HG03045 (cell line): Measurements from ENCODE around the gene RFC5.
"Not testable (repeated sequence)": the region's sequence is repeated elsewhere in the genome, so short reads cannot be mapped to it uniquely, and the experiment has no call there.

Experiments
- ATAC-seq: cut with Tn5 transposase; IDR thresholded peaks from one replicate; pipeline ENCODE4 v1.9.1; 2021; ENCODE audit warnings: mild to moderate bottlenecking, moderate library complexity; ENCODE audit not compliant: unreplicated experiment

The RFC5 gene

GRCh38 chr12:118015306-118015705 lies 1.2 kb upstream of the RFC5 start:
- ATAC-seq: no peak

GRCh38 chr12:118015944-118016343 lies 559 bp upstream of the RFC5 start:
- ATAC-seq: no peak

DNA sequence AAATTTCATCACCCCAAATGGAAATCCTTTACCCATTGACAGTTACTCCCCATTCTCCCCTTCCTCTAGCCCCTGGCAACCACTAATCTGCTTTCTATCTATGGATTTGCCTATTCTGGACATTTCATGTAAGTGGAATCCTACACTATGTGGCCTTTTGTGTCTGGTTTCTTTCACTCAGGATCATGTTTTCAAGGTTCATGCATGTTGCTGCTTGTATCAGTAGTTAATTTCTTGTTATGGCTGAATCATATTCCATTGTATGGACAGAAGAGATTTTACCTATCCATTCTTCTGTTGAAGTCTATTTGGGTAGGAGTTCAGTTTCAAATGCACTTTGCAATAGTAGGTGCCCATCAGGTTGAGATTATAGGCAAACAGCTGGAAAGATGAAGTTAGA lies 1.4 kb downstream of the RFC5 start:
- ATAC-seq: no peak

DNA sequence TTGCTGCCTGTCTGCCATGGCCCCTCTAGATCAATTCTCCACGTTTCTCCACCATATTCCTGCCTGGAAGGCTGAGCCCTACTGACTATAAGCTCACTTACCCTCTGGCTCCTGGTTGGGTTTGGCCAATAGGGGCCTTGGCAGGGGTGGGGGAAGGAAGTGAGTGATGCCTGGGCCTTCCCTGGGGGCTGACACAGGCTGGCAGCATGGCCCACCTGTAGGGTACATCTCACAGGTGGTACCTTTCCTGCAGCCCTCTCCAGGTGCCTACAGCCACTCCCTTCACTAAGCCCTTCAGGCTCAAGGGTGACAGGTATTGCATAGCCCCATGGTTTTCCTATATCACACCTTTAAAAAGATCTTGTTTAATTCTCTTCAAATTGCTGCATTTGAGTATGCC lies 3.5 kb downstream of the RFC5 start:
- no peak for ATAC-seq

GRCh38 chr12:118022097-118022727 lies 5.7 kb downstream of the RFC5 start:
- ATAC-seq: not testable (repeated sequence)

DNA sequence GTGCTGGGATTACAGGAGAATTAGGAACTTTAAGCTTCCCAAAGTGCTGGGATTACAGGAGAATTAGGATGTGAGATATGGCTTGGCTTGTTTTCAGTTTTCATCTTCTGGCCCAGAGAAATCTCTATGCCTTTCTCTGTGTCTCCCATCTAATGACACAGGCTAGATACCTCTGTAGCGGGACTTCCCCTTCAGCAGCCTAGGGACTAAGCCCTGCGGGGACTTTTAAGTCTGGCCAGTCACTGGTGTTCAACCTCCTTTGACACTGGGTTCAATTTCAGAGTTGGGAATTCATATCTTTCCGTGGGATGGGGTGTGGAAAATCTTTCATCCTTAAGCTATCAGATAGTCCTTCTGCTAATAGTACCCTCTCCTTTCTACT lies 6.2 kb downstream of the RFC5 start:
- ATAC-seq: no peak

- no peak for ATAC-seq
These were observed 6.9 kb downstream of the RFC5 start for GRCh38 chr12:118023301-118023860.

GRCh38 chr12:118025168-118025567 lies 8.7 kb downstream of the RFC5 start:
- no peak for ATAC-seq

DNA sequence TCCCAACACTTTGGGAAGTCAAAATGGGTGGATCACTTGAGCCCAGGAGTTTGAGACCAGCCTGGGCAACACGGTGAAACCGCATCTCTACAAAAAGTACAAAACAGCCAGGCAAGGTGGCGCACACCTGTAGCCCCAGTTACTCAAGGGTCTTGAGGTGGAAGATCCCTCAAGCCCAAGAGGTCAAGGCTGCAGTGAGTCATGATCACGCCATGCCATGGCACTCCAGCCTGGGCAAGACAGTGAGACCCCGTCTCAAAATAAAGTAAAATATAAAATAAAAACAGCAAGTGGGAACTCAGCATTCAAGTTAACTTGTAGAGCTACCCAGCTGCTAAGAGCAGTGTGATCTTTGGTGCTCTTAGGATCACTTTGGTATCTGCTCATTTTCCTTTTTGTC lies 12.7 kb downstream of the RFC5 start:
- ATAC-seq: no peak

DNA sequence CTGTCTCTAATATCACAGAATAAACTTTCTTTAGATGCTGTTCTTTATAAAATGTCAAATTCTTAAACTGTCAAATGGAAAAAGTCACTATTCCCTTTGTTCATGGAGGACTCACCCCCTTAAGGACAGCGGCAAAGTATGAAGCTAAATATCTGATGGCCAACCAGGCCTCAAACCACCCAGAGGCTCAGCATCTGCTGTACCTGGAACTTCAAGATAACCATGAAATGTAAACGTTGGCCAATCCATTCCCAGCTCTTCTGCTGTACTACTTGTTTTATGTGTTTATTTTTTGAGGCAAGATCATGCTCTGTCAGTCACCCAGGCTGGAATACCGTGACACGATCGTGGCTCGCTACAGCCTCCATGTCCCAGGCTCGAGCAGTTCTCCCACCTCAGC lies 15.7 kb downstream of the RFC5 start:
- ATAC-seq: no peak

DNA sequence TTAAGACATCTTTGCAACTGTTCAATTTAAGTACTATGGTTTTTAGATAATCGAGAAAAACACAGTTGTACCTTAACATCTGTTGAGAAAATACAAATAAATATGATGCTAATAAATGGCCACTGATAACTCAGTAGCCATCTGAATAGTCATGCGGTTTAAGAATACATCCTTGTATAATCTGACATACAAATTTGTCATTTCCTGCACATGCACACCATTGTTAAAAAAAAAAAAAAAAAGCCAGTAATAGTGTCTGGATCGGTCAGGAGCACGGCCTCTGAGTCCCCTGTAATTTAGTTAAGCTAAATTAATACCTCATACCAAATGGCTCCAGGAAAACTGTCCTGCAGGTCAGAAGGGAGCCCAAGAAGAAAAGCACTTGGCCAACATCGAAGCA lies 16.8 kb downstream of the RFC5 start:
- ATAC-seq: no peak

GRCh38 chr12:118033902-118034301 lies 17.4 kb downstream of the RFC5 start:
- ATAC-seq: no peak

GRCh38 chr12:118034429-118035189 lies 18.1 kb downstream of the RFC5 start:
- ATAC-seq: no peak

- ATAC-seq: peak; percentile 88
These were observed 18.9 kb downstream of the RFC5 start for GRCh38 chr12:118035190-118036041.

DNA sequence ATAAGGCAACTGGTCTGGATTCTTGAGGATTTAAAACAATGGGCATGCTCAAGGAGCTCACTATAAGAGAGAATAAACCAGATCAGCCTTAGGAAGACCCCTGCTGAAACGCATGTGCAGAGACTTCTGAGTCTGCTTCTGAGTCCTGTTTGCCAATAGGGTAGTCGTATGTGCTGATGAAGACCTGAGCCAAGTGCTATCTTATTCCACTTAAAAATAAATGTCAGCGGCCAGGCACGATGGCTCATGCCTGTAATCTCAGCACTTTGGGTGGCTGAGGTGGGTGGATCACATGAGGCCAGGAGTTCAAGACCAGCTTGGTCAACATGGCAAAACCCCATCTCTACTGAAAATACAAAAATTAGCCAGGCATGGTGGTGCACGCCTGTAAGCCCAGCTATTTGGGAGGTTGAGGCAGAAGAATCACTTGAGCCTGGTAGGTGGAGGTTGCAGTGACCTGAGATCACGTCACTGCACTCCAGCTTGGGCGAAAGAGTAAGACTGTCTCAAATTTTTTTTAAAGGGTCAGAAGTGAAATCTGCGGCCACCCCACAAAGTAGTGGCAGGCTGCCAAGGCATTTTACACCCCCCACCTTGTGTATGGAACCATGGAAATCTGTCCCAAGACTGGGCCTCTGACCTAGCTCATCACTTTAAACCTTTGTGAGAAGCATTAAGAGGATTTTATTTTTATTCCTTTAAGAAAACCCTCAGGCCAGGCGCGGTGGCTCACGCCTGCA lies 20.3 kb downstream of the RFC5 start:
- ATAC-seq: no peak

DNA sequence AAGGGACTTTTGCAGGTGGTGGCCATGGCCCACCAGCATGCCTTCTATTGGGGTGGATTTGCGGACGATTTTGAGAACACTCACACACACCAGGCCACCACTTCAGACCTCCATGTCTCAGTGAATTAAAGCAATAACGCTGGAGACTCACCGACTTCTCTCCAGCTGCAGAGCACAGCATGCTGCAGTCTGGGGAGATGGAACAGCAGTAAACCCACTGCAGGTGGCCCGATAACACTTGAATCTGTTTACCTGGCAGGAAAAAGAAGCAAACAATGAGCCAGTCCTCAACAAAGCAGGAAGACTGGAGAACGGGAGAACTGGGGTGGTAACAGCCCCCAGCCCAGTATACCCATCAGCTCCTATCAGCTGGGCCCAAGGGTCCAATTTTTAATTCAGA lies 21.6 kb downstream of the RFC5 start:
- ATAC-seq: no peak

GRCh38 chr12:118042091-118042490 lies 25.6 kb downstream of the RFC5 start:
- ATAC-seq: no peak

DNA sequence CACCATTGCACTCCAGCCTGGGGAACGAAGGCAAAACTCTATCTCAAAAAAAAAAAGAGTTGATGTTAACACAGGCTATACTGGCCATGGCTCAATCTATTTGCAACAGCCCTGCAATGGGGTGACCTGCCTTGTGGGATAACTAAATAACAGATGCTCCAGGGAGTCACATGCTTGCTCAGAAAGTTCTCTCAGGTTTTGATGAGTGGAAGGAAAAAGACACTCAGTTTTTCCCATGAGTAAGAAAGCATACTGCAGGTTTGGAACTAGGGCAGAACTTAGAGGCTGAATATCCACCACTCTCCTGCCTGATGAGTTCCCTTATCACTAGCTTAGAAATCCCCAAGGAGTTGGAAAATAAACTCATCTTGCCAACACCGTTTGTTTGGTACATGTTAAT lies 27.6 kb downstream of the RFC5 start:
- ATAC-seq: no peak

DNA sequence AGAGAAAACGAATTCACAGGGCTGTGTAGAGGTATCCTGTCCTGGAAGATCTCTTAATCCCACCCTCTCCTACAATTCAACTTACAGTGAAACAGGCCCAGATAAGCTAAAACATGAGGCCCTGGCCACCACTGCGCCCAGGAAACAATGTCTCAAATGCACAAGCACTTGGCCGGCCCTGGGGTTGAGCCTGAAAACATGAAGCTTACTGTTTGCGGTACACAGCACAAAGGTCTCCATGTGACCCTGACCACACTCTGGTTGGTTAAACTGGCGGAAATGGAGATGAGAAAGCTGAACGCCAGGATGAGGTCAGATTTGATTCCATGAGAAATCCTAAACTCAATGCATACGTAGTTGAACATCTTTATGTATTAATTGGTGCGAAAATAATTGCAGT lies 28.1 kb downstream of the RFC5 start:
- ATAC-seq: no peak

DNA sequence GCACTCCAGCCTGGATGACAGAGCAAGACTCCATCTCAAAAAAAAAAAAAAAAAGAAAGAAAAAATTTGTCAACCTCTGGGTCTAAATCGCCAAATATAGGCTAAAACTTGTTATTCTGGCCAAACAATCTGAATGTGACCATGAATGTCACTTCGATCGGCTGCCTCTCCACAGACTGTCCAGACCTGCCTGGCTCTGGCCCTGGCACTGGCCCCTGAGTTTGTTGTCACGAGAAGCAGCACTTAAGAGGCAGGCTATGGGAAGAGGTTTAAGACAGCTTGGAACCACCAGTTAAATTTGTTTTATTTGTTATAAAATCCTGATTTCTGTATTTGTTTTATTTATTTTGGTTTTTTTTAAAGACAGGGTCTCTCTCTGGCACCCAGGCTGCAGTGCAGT lies 29.9 kb downstream of the RFC5 start:
- ATAC-seq: no peak
